Osteocyte (in vitro differentiated cells): ENCODE measurements around the gene SALL4. TPM values are rescaled to one million over a fixed set of nuclear protein-coding genes. Genes with fewer than 3 reads are reported as not detected.
"Not testable (repeated sequence)": the region's sequence is repeated elsewhere in the genome, so short reads cannot be mapped to it uniquely, and the experiment has no call there.

Experiments
- DNase-seq: peaks from one replicate; pipeline ENCODE4 v3.0.0; 2021; ENCODE audit warnings: mixed read lengths; ENCODE audit not compliant: unreplicated experiment; ENCODE audit errors: extremely low spot score
- H3K27ac Mint-ChIP-seq: one replicate; pipeline ENCODE4 v1.8.0; 2021; ENCODE audit warnings: mild to moderate bottlenecking, mixed read lengths; ENCODE audit not compliant: unreplicated experiment
- H3K27me3 Mint-ChIP-seq: one replicate; pipeline ENCODE4 v1.8.0; 2021; ENCODE audit warnings: mixed read lengths; ENCODE audit not compliant: unreplicated experiment
- H3K36me3 Mint-ChIP-seq: one replicate; pipeline ENCODE4 v1.8.0; 2021; ENCODE audit warnings: mixed read lengths; ENCODE audit not compliant: unreplicated experiment
- H3K4me1 Mint-ChIP-seq: one replicate; pipeline ENCODE4 v1.8.0; 2021; ENCODE audit warnings: mixed read lengths; ENCODE audit not compliant: unreplicated experiment
- H3K4me3 Mint-ChIP-seq: one replicate; pipeline ENCODE4 v1.8.0; 2021; ENCODE audit warnings: mild to moderate bottlenecking, moderate library complexity, mixed read lengths; ENCODE audit not compliant: unreplicated experiment
- H3K9me3 Mint-ChIP-seq: one replicate; pipeline ENCODE4 v1.8.0; 2021; ENCODE audit warnings: mixed read lengths; ENCODE audit not compliant: unreplicated experiment
- total RNA-seq: library from RNA; stranded (reverse); gene quantifications from 2 replicates; pipeline ENCODE4 v1.2.1, GENCODE V29; 2021
- TF ChIP-seq, protein P1 (sequence below): fragments of 200-600 bp; sonication (generic); IDR thresholded peaks from 2 replicates; pipeline ENCODE4 v1.5.0; 2021; ENCODE audit warnings: antibody characterized with exemption, mild to moderate bottlenecking, moderate library complexity

SALL4 gene
- total RNA-seq, 1 donor from 2014 or later, result 2.6 TPM

DNA sequence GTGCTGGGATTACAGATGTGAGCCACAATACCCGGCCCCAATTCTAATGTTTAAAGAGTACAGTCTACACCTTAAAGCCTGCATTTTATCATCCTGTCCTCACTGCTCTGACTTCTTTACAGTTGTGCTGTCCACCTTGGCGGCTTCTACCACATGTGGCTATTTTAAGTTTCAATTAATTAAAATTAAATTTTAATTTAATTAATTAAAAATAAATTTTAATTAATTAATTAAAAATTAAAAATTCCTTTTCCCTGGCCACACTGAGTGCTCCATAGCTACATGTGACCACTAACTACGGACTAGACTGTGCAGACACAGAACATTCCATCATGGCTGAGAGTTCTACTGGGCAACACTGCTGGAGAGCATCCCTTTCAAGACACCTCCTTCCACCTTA lies 61.5 kb downstream of the SALL4 start:
- H3K27me3 Mint-ChIP-seq, result no peaks in the 10 kb centered on the region
- no peak overlapping the region for H3K4me3 Mint-ChIP-seq
- H3K27ac Mint-ChIP-seq, result no peak overlapping the region
- H3K9me3 Mint-ChIP-seq, result no peaks in the 10 kb centered on the region
- DNase-seq, result no peak
- peaks cover 38% of the 10 kb centered on the region for H3K4me1 Mint-ChIP-seq
- TF ChIP-seq, protein P1, sequence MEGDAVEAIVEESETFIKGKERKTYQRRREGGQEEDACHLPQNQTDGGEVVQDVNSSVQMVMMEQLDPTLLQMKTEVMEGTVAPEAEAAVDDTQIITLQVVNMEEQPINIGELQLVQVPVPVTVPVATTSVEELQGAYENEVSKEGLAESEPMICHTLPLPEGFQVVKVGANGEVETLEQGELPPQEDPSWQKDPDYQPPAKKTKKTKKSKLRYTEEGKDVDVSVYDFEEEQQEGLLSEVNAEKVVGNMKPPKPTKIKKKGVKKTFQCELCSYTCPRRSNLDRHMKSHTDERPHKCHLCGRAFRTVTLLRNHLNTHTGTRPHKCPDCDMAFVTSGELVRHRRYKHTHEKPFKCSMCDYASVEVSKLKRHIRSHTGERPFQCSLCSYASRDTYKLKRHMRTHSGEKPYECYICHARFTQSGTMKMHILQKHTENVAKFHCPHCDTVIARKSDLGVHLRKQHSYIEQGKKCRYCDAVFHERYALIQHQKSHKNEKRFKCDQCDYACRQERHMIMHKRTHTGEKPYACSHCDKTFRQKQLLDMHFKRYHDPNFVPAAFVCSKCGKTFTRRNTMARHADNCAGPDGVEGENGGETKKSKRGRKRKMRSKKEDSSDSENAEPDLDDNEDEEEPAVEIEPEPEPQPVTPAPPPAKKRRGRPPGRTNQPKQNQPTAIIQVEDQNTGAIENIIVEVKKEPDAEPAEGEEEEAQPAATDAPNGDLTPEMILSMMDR, result no peak
- H3K36me3 Mint-ChIP-seq, result no peaks in the 10 kb centered on the region

DNA sequence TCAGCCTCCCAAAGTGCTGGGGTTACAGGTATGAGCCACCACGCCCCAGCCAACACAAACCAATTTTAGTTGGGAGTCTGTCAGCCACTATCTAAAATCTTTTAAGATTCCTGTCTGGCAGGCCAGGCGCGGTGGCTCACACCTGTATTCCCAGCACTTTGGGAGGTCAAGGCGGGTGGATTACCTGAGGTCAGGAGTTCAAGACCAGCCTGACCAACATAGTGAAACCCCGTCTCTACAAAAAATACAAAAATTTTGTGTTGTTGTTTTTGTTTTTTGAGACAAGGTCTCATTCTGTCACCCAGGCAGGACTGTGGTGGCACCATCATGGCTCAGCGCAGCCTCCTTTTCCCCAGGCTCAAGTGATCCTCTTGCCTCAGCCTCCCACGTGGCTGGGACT lies 62.0 kb downstream of the SALL4 start:
- H3K36me3 Mint-ChIP-seq, H3K9me3 Mint-ChIP-seq, DNase-seq, H3K4me3 Mint-ChIP-seq, H3K27ac Mint-ChIP-seq, H3K27me3 Mint-ChIP-seq: not testable (repeated sequence)
- H3K4me1 Mint-ChIP-seq, result peaks cover 41% of the 10 kb centered on the region

DNA sequence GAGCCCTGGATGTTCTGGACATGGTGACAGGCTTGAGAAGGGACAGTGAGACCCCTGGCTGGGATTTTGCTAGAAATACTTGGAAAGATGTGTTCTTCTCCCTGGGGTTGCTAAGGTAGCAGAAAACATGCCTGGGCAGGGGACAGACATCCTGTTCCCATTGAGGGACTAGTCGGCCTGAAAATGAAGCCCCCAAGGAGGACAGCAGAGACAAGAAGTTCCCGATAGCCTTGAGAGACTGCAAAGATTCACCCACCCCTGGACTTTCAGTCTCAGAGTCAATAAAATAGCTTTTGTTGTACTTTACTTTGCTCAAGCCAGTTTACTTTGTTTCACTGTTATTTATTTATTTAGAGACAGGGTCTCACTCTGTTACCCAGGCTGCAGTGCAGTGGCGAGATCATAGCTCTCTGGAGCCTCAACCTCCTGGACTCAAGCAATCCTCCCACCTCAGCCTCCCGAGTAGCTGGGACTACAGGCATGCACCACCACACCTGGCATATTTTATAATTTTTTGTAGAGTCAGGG lies 62.5 kb downstream of the SALL4 start:
- Mint-ChIP-seq H3K27ac (peak overlapping the region; percentile 6), H3K27me3 (no peaks in the 10 kb centered on the region), H3K4me3 (no peak overlapping the region), H3K36me3 (no peaks in the 10 kb centered on the region), H3K9me3 (no peaks in the 10 kb centered on the region), H3K4me1 (peaks cover 47% of the 10 kb centered on the region)
- no peak for DNase-seq
- TF ChIP-seq, protein P1, result no peak

DNA sequence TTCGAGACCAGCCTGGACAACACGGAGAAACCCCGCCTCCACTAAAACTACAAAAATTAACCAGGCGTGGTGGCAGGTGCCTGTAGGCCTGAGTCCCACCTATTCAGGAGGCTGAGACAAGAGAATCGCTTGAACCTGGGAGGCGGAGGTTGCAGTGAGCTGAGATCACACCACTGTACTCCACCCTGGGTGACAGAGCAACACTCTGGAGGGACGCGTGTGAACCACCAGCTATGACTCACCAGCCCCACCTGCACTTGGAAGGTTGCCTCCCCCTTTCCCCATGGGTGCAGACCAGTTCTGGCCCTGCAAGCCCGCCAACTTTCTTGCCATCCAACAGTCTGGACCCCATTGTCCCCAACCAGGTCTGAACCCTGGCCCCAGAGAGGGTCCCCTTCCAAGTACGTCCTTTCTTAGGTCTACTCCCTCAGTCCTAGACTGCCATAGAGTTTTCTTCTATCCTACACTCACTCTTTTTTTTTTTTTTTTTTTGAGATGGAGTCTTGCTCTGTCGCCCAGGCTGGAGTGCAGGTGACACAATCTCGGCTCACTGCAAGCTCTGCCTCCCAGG lies 63.4 kb downstream of the SALL4 start:
- Mint-ChIP-seq H3K9me3 (no peaks in the 10 kb centered on the region), H3K27me3 (no peaks in the 10 kb centered on the region), H3K36me3 (no peaks in the 10 kb centered on the region), H3K27ac (no peak overlapping the region), H3K4me3 (no peak overlapping the region), H3K4me1 (peaks cover 48% of the 10 kb centered on the region)
- TF ChIP-seq, protein P1, result no peak
- no peak for DNase-seq

DNA sequence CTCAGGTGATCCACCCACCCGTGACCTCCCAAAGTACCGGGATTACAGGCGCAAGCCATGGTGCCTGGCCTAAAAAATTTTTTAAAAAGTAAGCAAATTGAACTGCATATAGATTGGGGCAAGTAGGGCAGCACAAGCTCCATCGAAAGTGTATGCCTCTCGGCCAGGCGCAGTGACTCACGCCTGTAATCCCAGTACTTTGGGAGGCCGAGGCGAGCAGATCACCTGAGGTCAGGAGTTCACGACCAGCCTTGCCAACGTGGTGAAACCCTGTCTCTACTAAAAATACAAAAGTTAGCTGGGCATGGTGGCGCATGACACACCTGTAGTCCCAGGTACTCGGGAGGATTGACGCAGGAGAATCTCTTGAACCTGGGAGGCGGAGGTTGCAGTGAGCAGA lies 64.1 kb downstream of the SALL4 start:
- not testable (repeated sequence) for H3K36me3 Mint-ChIP-seq, H3K27ac Mint-ChIP-seq, DNase-seq

DNA sequence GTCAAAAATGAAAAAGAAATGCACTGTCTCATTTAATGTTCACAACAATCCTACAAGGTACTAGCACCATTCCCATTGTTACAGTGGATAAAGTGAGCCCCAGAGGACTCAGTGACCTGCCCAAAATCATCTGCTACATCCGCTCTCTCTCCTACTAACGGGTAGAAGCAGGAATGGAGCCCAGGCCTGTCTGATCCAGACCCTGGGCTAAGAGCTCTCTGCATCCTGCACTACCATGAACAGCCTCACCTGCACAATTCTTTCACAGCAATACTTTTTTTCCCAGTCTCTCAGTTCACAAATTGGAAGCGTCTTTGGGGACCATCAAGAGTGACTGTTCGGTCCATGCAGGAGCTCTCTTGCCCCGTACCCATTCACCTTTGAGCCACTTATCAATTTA lies 65.4 kb downstream of the SALL4 start:
- DNase-seq, result no peak
- no peak overlapping the region for H3K27ac Mint-ChIP-seq
- H3K36me3 Mint-ChIP-seq, result no peaks in the 10 kb centered on the region
- H3K4me1 Mint-ChIP-seq, result peaks cover 46% of the 10 kb centered on the region
- TF ChIP-seq, protein P1, result no peak
- no peaks in the 10 kb centered on the region for H3K9me3 Mint-ChIP-seq
- H3K27me3 Mint-ChIP-seq, result no peaks in the 10 kb centered on the region
- no peak overlapping the region for H3K4me3 Mint-ChIP-seq

More for the DNA sequence above, 64.1 kb downstream of the SALL4 start:
- H3K9me3 Mint-ChIP-seq, H3K27me3 Mint-ChIP-seq, H3K4me3 Mint-ChIP-seq: not testable (repeated sequence)
- peaks cover 47% of the 10 kb centered on the region for H3K4me1 Mint-ChIP-seq
